SU-DHL-6 (cell line): ENCODE results near the gene HEXD.

ENCODE experiments used
- CTCF ChIP-seq: fragments of 200-600 bp; sonication (generic); IDR thresholded peaks from one replicate; pipeline ENCODE4 v1.5.1; 2017; ENCODE audit warnings: antibody characterized with exemption, mild to moderate bottlenecking, low read length, moderate library complexity; ENCODE audit not compliant: insufficient read depth, poor library complexity, severe bottlenecking
- EZH2phosphoT487 ChIP-seq: fragments of 200-600 bp; sonication (generic), shearing (Covaris generic); conservative IDR thresholded peaks from 2 replicates; pipeline ENCODE4 v1.6.1; 2018; ENCODE audit warnings: mild to moderate bottlenecking, antibody characterized with exemption, low read length, moderate library complexity, mixed read lengths

GRCh38 chr17:82371333-82372248 lies 46.6 kb upstream of the HEXD start, which contains the start of gene UTS2R:
- TF ChIP-seq CTCF (no peak), EZH2phosphoT487 (no peak)
